ENCODE results near the gene ARMC2. TPM values are rescaled to one million over a fixed set of nuclear protein-coding genes. Genes with fewer than 3 reads are reported as not detected.

Gene ARMC2
- polyA plus RNA-seq, 1 experiment: 5.1 TPM

DNA sequence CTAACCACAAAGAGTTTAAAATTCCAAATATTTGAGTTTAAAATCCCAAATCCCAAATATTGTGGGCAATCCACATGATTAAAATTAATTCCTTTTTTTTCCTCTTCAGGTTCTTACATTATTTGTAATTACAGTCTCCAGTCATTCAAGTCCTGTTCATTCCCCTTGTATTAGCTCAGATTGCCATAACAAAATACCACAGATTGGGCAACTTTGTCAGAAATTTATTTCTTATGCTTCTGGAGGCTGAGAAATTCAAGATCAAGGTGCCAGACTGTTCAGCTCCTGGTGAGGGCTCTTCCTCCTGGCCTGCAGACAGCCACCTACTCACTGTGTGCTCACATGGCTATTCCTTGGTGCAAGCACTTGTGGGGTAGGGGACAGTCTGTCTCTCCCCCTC, 105.5 kb downstream of the ARMC2 start:
- TF ChIP-seq, protein P1, sequence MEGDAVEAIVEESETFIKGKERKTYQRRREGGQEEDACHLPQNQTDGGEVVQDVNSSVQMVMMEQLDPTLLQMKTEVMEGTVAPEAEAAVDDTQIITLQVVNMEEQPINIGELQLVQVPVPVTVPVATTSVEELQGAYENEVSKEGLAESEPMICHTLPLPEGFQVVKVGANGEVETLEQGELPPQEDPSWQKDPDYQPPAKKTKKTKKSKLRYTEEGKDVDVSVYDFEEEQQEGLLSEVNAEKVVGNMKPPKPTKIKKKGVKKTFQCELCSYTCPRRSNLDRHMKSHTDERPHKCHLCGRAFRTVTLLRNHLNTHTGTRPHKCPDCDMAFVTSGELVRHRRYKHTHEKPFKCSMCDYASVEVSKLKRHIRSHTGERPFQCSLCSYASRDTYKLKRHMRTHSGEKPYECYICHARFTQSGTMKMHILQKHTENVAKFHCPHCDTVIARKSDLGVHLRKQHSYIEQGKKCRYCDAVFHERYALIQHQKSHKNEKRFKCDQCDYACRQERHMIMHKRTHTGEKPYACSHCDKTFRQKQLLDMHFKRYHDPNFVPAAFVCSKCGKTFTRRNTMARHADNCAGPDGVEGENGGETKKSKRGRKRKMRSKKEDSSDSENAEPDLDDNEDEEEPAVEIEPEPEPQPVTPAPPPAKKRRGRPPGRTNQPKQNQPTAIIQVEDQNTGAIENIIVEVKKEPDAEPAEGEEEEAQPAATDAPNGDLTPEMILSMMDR (IDR thresholded peaks at IDR 0.05; ENCODE audit: low read depth, low read length): no peak
- no peak for DNase-seq (ENCODE audit: low read depth, low spot score)
- Histone ChIP-seq H3K27me3 (ENCODE audit: control insufficient read depth, insufficient read depth, low read length) (no peaks in the 10 kb centered on the region), H3K9me3 (ENCODE audit: control insufficient read depth, insufficient read depth, low read length) (no peaks in the 10 kb centered on the region; the same call in 1 of the 2 replicates), H3K4me3 (ENCODE audit: low read depth, low read length) (no peak overlapping the region), H3K27ac (ENCODE audit: low read depth, low read length) (no peak overlapping the region)
- ChIA-PET CTCF (no interaction called here), POLR2A (no interaction called here)

DNA sequence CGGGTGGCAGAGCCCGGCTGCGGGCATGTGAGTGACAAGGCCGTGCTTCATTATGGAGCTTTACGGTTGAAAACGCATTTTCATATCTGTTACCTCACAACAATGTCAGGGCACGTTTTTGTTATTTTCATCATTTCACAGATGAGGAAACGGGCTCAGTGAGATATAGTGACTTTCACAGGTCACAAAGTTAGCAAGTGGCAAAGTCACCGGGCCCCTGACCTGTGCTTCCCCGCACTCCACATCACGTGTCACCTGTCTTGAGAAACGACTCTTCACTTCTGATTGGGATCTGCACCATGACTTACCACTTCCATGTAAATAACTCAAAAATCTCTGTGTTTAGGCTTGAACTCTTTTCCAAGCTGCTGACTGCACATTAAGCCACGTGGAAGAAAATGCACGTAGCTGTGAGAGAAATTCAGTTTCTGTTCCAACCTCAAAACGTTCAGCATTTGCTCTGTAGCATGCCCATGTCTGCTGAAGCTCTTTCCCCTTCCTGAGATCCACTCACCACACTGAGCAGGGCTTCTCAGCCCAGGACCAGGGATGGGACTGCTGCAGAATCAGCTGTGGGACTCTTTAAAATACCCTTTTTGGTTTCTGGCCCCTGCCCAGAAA, 107.2 kb downstream of the ARMC2 start:
- Histone ChIP-seq H3K9me3 (ENCODE audit: control insufficient read depth, insufficient read depth, low read length) (no peaks in the 10 kb centered on the region; the same call in 1 of the 2 replicates), H3K4me3 (ENCODE audit: low read depth, low read length) (no peak overlapping the region), H3K27me3 (ENCODE audit: control insufficient read depth, insufficient read depth, low read length) (no peaks in the 10 kb centered on the region), H3K27ac (ENCODE audit: low read depth, low read length) (no peak overlapping the region)
- TF ChIP-seq, protein P1 (IDR thresholded peaks at IDR 0.05; ENCODE audit: low read depth, low read length): no peak
- CTCF ChIA-PET: interaction anchor here (0.9 kb wide), 1 partner anchor 118 kb away, joined by 3 read pairs; no protein-coding TSS in a partner anchor
- DNase-seq (ENCODE audit: low read depth, low spot score): no peak
- POLR2A ChIA-PET: interaction anchor here (0.6 kb wide), 1 partner anchor 8 kb away, joined by 3 read pairs; no protein-coding TSS in a partner anchor

DNA sequence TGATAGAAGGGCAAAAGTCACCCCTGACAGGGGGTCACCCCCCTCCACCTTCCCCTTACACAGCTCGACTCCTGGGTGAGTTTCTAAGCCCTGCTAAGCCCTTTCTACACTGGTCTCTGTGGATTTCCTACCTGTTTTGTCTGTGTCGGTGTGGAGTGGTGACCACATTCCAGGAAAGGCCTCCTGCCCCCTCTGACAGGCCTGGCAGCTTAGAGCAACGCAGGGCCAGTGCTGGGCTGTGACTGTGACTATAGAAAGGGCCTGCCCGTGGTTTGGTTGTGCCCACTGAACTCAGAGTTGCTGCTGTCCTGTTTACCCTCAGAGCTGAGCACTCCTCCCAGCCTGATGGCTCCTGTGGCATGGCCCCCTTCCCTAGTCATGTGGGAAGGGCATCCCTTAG, 109.0 kb downstream of the ARMC2 start:
- TF ChIP-seq, protein P1 (IDR thresholded peaks at IDR 0.05; ENCODE audit: low read depth, low read length): no peak

DNA sequence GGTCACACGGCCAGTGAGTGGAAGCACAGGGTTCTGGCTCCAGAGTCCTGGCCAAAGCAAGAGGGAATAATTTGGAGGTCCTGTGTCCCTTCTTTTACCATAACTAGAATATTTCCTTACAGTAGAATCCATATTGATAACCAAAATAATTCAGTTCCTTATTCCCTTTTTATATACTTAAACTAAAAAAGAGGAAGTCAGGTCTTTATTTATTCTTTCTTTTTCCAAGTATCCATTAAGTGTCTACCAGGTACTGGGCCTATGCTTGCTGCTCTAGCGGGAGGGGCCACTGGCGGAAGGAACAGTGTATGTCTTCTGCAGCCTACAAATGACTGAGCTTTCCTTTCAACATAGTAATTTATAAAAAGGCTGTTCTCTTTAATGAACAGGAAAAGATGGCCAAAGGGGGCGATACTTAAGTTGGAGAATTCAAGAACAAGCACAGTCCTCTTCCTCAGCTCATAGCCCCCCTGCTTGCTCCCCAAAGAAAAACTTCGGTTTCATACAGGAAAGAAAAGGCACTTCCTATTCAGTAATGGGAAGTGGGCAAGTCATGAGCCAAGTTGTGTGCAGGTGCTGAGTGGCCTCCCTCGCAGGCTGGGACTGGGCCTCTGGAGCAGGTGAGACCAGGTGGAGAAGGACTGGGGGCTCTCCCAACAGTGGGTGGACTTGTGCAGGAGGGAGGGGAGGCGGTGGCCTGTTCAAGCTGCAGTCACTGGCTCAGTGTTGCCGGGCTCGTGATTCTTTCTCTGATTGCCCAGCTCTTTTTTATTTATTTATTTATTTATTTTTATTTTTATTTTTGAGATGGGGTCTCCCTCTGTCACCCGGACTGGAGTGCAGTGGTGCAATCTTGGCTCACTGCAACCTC, 110.9 kb downstream of the ARMC2 start:
- CTCF ChIA-PET: interaction anchor here (1.1 kb wide), 1 partner anchor 66 kb away, joined by 3 read pairs; no protein-coding TSS in a partner anchor

More for the DNA sequence above, 109.0 kb downstream of the ARMC2 start:
- no peaks in the 10 kb centered on the region for H3K27me3 ChIP-seq (ENCODE audit: control insufficient read depth, insufficient read depth, low read length)
- no peak overlapping the region for H3K4me3 ChIP-seq (ENCODE audit: low read depth, low read length)
- H3K9me3 ChIP-seq (ENCODE audit: control insufficient read depth, insufficient read depth, low read length): no peaks in the 10 kb centered on the region; the same call in 1 of the 2 replicates
- CTCF ChIA-PET: no interaction called here
- no peak for DNase-seq (ENCODE audit: low read depth, low spot score)
- POLR2A ChIA-PET: no interaction called here
- H3K27ac ChIP-seq (ENCODE audit: low read depth, low read length): no peak overlapping the region

More for the DNA sequence above, 110.9 kb downstream of the ARMC2 start:
- no peak for DNase-seq (ENCODE audit: low read depth, low spot score)
- no peaks in the 10 kb centered on the region for H3K27me3 ChIP-seq (ENCODE audit: control insufficient read depth, insufficient read depth, low read length)
- POLR2A ChIA-PET: no interaction called here
- H3K9me3 ChIP-seq (ENCODE audit: control insufficient read depth, insufficient read depth, low read length): no peaks in the 10 kb centered on the region; the same call in 1 of the 2 replicates
- H3K4me3 ChIP-seq (ENCODE audit: low read depth, low read length): no peak overlapping the region
- H3K27ac ChIP-seq (ENCODE audit: low read depth, low read length): no peak overlapping the region
- TF ChIP-seq, protein P1 (IDR thresholded peaks at IDR 0.05; ENCODE audit: low read depth, low read length): no peak
